IMR-90 (cell line): Measurements from ENCODE around the gene LAMA2. TPM values are rescaled to one million over a fixed set of nuclear protein-coding genes. Genes with fewer than 3 reads are reported as not detected.

ENCODE experiments used
- ATAC-seq: fragments of 200-7000 bp; cut with Tn5 transposase; 2 replicates; pipeline ENCODE4 v1.9.1; 2020; ENCODE audit warnings: low read depth, mild to moderate bottlenecking, moderate library complexity
- BruUV-seq: library from RNA; stranded (reverse); fragments of 400-500 nt; replicated peaks from 2 replicates; lab custom pipeline; 2021; lab: Mats Ljungman, UMichigan
- CTCF ChIA-PET: fragments of 300-600 bp; formaldehyde crosslinking; extraction: SDS; loops from one replicate; lab custom pipeline; 2021; ENCODE audit warnings: antibody characterized with exemption; lab: Yijun Ruan, JAX
- POLR2A ChIA-PET: fragments of 300-600 bp; sonication (Branson Sonifier 250); formaldehyde crosslinking; loops from one replicate; lab custom pipeline; 2022; ENCODE audit warnings: antibody characterized with exemption; ENCODE audit not compliant: unreplicated experiment; lab: Charles Lee
- DNase-seq: peaks from one replicate; pipeline ENCODE4 v3.0.0; 2013
- H2AFZ ChIP-seq: replicated peaks from 2 replicates; pipeline ENCODE3; 2013; ENCODE audit warnings: low read length, mild to moderate bottlenecking; ENCODE audit not compliant: poor library complexity
- H2AK5ac ChIP-seq: 2 replicates; pipeline ENCODE4 v1.6.1; 2013; ENCODE audit warnings: low read depth, low read length, inconsistent platforms
- H2AK9ac ChIP-seq: replicated peaks from 2 replicates; pipeline ENCODE3; 2013; ENCODE audit warnings: mild to moderate bottlenecking, low read depth, low read length, moderate library complexity; ENCODE audit not compliant: poor library complexity
- H2BK120ac ChIP-seq: 2 replicates; pipeline ENCODE4 v1.6.1; 2013; ENCODE audit warnings: low read depth, low read length, inconsistent platforms
- H2BK15ac ChIP-seq: 3 replicates; pipeline ENCODE4 v1.6.1; 2013; ENCODE audit warnings: low read depth, low read length, inconsistent platforms
- H2BK20ac ChIP-seq: 2 replicates; pipeline ENCODE4 v1.6.1; 2013; ENCODE audit warnings: low read depth, mild to moderate bottlenecking, inconsistent platforms, low read length, moderate library complexity
- H2BK5ac ChIP-seq: 2 replicates; pipeline ENCODE4 v1.6.1; 2013; ENCODE audit warnings: mild to moderate bottlenecking, low read depth, low read length, inconsistent platforms; ENCODE audit not compliant: poor library complexity, severe bottlenecking
- H3K14ac ChIP-seq: replicated peaks from 2 replicates; pipeline ENCODE4 v1.6.1; 2013; ENCODE audit warnings: low read depth, low read length, inconsistent platforms
- H3K18ac ChIP-seq: 2 replicates; pipeline ENCODE4 v1.6.1; 2013; ENCODE audit warnings: low read depth, low read length, control low read depth
- H3K23ac ChIP-seq: 2 replicates; pipeline ENCODE4 v1.6.1; 2013; ENCODE audit warnings: low read depth, low read length, inconsistent platforms
- H3K27ac ChIP-seq: 2 replicates; pipeline ENCODE4 v1.5.1; 2013; ENCODE audit warnings: mild to moderate bottlenecking, control low read depth, low read length; ENCODE audit not compliant: insufficient read depth
- H3K27me3 ChIP-seq: 2 replicates; pipeline ENCODE4 v1.6.1; 2013; ENCODE audit warnings: low read length; ENCODE audit not compliant: control insufficient read depth, insufficient read depth
- H3K36me3 ChIP-seq: 2 replicates; pipeline ENCODE4 v1.6.1; 2013; ENCODE audit warnings: low read length, mixed read lengths; ENCODE audit not compliant: control insufficient read depth, insufficient read depth
- H3K4ac ChIP-seq: 2 replicates; pipeline ENCODE4 v1.6.1; 2013; ENCODE audit warnings: low read depth, low read length, inconsistent platforms
- H3K4me1 ChIP-seq: 2 replicates; pipeline ENCODE4 v1.6.1; 2013; ENCODE audit warnings: low read length, mixed read lengths; ENCODE audit not compliant: control insufficient read depth, insufficient read depth
- H3K4me2 ChIP-seq: 2 replicates; pipeline ENCODE4 v1.6.1; 2013; ENCODE audit warnings: low read depth, mild to moderate bottlenecking, control low read depth, low read length, moderate library complexity
- H3K4me3 ChIP-seq: 2 replicates; pipeline ENCODE4 v1.5.1; 2013; ENCODE audit warnings: low read depth, mild to moderate bottlenecking, control low read depth, low read length, moderate library complexity; ENCODE audit not compliant: insufficient read depth
- H3K56ac ChIP-seq: 2 replicates; pipeline ENCODE4 v1.6.1; 2013; ENCODE audit warnings: low read length, inconsistent platforms; ENCODE audit not compliant: insufficient read depth; ENCODE audit errors: extremely low read depth
- H3K79me1 ChIP-seq, 2 experiments: 2 replicates each; pipeline ENCODE4 v1.6.1; 2013; ENCODE audit warnings: low read length in 2 of 2, inconsistent platforms in 1 of 2, low read depth in 1 of 2
- H3K9ac ChIP-seq: 2 replicates; pipeline ENCODE4 v1.6.1; 2013; ENCODE audit warnings: low read depth, low read length, control low read depth
- H3K9me1 ChIP-seq: 2 replicates; pipeline ENCODE4 v1.6.1; 2013; ENCODE audit warnings: low read length, inconsistent platforms; ENCODE audit not compliant: insufficient read depth
- H3K9me3 ChIP-seq: 2 replicates; pipeline ENCODE4 v1.6.1; 2013; ENCODE audit warnings: low read length; ENCODE audit not compliant: control insufficient read depth, insufficient read depth
- H4K20me1 ChIP-seq: 2 replicates; pipeline ENCODE4 v1.6.1; 2013; ENCODE audit warnings: low read length, inconsistent platforms; ENCODE audit not compliant: insufficient read depth
- H4K5ac ChIP-seq: 2 replicates; pipeline ENCODE4 v1.6.1; 2013; ENCODE audit warnings: mild to moderate bottlenecking, low read depth, low read length, control low read depth
- H4K8ac ChIP-seq, 2 experiments: 2 replicates each; pipeline ENCODE4 v1.6.1; 2013; ENCODE audit warnings: low read depth in 2 of 2, low read length in 2 of 2, control low read depth in 1 of 2, inconsistent platforms in 1 of 2
- H4K91ac ChIP-seq: 2 replicates; pipeline ENCODE4 v1.6.1; 2013; ENCODE audit warnings: low read depth, low read length, inconsistent platforms; ENCODE audit not compliant: insufficient read depth
- BHLHE40 ChIP-seq: fragments of 150-350 bp; IDR thresholded peaks from 2 replicates; pipeline ENCODE4 v1.6.1; 2016; ENCODE audit warnings: mild to moderate bottlenecking, low read depth, low read length
- FOS ChIP-seq: fragments of 150-350 bp; IDR thresholded peaks from 2 replicates; pipeline ENCODE4 v1.6.1; 2016; ENCODE audit warnings: low read depth, low read length
- MAFK ChIP-seq: IDR thresholded peaks from 2 replicates; pipeline ENCODE4 v1.6.1; 2012; ENCODE audit warnings: low read depth, low read length, improper control_type of control experiment
- MAZ ChIP-seq: IDR thresholded peaks from 2 replicates; pipeline ENCODE4 v1.6.1; 2012; ENCODE audit warnings: low read depth, mild to moderate bottlenecking, low read length, improper control_type of control experiment, moderate library complexity, borderline replicate concordance
- MXI1 ChIP-seq: IDR thresholded peaks from 2 replicates; pipeline ENCODE4 v1.6.1; 2012; ENCODE audit warnings: low read depth, mild to moderate bottlenecking, low read length, moderate library complexity, borderline replicate concordance
- RAD21 ChIP-seq: IDR thresholded peaks from 2 replicates; pipeline ENCODE4 v1.6.1; 2012; ENCODE audit warnings: low read length, improper control_type of control experiment
- RCOR1 ChIP-seq: IDR thresholded peaks from 2 replicates; pipeline ENCODE4 v1.6.1; 2012; ENCODE audit warnings: mild to moderate bottlenecking, low read length, improper control_type of control experiment; ENCODE audit not compliant: insufficient replicate concordance
- dilution Hi-C: fragments of 300-500 bp; cut with HindIII; formaldehyde crosslinking; loops from one replicate; pipeline ENCODE4 v1.14.3; 2018; ENCODE audit warnings: low sequenced_read_pairs; ENCODE audit not compliant: unreplicated experiment
- in situ Hi-C: fragments of 300-500 bp; cut with MboI; formaldehyde crosslinking; loops from 3 replicates; pipeline ENCODE4 v1.14.3; 2019; ENCODE audit warnings: low sequenced_read_pairs, inconsistent platforms, mixed read lengths
- intact Hi-C: fragments of 100-400 bp; cut with micrococcal nuclease; formaldehyde crosslinking; loops from 2 replicates; pipeline ENCODE4 v1.10.0; 2022
- polyA plus RNA-seq, 3 experiments: library from polyadenylated mRNA; depleted of rRNA; stranded (reverse); fragments of >200 nt; gene quantifications; 2 replicates each; pipeline ENCODE4 v1.2.3, GENCODE V29; 2012; ENCODE audit warnings: low replicate concordance in 1 of 3
- total RNA-seq: library from RNA; depleted of rRNA; stranded (reverse); fragments of >200 nt; gene quantifications from 2 replicates; pipeline ENCODE4 v1.2.3, GENCODE V29; 2012
- TF ChIP-seq, protein P1 (sequence below): fragments of 150-350 bp; IDR thresholded peaks from 2 replicates; pipeline ENCODE4 v1.6.1; 2016; ENCODE audit warnings: low read depth, mild to moderate bottlenecking, low read length, moderate library complexity, borderline replicate concordance
- TF ChIP-seq, protein P2 (sequence below): fragments of 150-350 bp; IDR thresholded peaks from 2 replicates; pipeline ENCODE4 v1.6.1; 2017; ENCODE audit warnings: mild to moderate bottlenecking, antibody characterized with exemption, low read length, low read depth

LAMA2 gene
- total and polyA plus RNA-seq, 2 of the 4 experiments (the other 2 are of a cell fraction), result 9.9 to 13.3 TPM

DNA sequence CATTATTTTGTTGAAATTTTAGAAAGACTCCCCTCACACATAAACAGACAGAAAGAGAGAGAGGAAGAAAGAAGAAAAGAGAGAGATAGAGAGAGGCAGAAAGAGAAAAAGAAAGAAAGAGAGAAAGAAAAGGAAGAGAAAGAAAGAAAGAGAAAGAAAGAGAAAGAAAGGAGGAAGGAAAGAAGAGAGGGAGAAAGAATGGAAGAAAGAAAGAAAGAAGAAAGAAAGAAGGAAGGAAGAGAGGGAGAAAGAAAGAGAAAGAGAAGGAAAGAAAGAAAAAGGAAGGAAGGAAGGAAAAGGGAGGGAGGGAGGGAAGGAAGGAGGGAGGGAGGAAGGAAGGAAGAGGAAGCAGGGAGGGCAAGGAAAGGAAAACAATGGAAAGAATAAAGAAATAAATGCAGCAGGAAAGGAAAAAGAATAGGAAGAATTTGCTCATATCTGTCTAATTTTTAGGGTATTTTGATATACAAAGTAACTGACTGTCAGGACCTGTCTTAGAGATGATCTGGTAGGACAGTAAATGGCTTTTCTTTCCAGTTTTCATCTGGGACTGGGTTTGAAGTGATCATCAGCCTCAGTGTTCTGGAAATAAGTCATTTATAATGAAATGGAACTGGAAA, 325.6 kb downstream of the LAMA2 start:
- Histone ChIP-seq H2AK5ac (no peak overlapping the region), H2BK120ac (no peak overlapping the region; the same call in 1 of the 2 replicates), H3K56ac (no peak overlapping the region), H3K4ac (no peak overlapping the region), H3K27ac (no peak overlapping the region), H2BK15ac (no peak overlapping the region), H3K36me3 (no peaks in the 10 kb centered on the region), H3K14ac (no peak overlapping the region), H4K5ac (no peak overlapping the region), H3K4me1 (peaks cover 2% of the 10 kb centered on the region), H3K18ac (no peak overlapping the region), H3K27me3 (peaks cover 5% of the 10 kb centered on the region), H3K23ac (no peak overlapping the region), H3K4me2 (no peak overlapping the region), H2AK9ac (no peak overlapping the region), H3K9me3 (no peaks in the 10 kb centered on the region), H2AFZ (no peak overlapping the region), H3K9ac (no peak overlapping the region), H2BK20ac (no peak overlapping the region), H2BK5ac (no peak overlapping the region), H3K9me1 (no peaks in the 10 kb centered on the region), H4K8ac (no peak overlapping the region), H4K91ac (no peak overlapping the region), H3K4me3 (no peak overlapping the region), H4K20me1 (no peaks in the 10 kb centered on the region), H3K79me1 (no peaks in the 10 kb centered on the region)
- in situ Hi-C loops, result no loop called here
- no peak for ATAC-seq
- no TSS peak for BruUV-seq
- no peak for DNase-seq
- intact Hi-C loops, result no loop called here
- dilution Hi-C loops, result no loop called here
- POLR2A ChIA-PET, result no interaction called here
- TF ChIP-seq, protein P1, sequence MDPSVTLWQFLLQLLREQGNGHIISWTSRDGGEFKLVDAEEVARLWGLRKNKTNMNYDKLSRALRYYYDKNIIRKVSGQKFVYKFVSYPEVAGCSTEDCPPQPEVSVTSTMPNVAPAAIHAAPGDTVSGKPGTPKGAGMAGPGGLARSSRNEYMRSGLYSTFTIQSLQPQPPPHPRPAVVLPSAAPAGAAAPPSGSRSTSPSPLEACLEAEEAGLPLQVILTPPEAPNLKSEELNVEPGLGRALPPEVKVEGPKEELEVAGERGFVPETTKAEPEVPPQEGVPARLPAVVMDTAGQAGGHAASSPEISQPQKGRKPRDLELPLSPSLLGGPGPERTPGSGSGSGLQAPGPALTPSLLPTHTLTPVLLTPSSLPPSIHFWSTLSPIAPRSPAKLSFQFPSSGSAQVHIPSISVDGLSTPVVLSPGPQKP, result no peak
- TF ChIP-seq FOS (no peak), BHLHE40 (no peak), RCOR1 (no peak), MAZ (no peak), MXI1 (no peak), MAFK (no peak), RAD21 (no peak)
- TF ChIP-seq, protein P2, sequence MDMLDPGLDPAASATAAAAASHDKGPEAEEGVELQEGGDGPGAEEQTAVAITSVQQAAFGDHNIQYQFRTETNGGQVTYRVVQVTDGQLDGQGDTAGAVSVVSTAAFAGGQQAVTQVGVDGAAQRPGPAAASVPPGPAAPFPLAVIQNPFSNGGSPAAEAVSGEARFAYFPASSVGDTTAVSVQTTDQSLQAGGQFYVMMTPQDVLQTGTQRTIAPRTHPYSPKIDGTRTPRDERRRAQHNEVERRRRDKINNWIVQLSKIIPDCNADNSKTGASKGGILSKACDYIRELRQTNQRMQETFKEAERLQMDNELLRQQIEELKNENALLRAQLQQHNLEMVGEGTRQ, result no peak
- CTCF ChIA-PET, result no interaction called here
